Renal pelvis (tissue), 4 donors: ENCODE results near the gene USP3. TPM values are rescaled to one million over a fixed set of nuclear protein-coding genes. Genes with fewer than 3 reads are reported as not detected.

ENCODE experiments used
- DNase-seq: peaks from one replicate; pipeline ENCODE4 v3.0.0-alpha.2; 2013
- polyA plus RNA-seq, 3 donors: library from polyadenylated mRNA; unstranded; fragments of 120-200 nt; gene quantifications; one replicate each; pipeline ENCODE4 v1.2.1, GENCODE V29; 2013; ENCODE audit not compliant: insufficient read length in 3 of 3

The USP3 gene
- polyA plus RNA-seq, 3 donors: 36.3 to 45.9 (median 40.2) TPM

- no peak for DNase-seq
These were observed 11.0 kb upstream of the USP3 start for GRCh38 chr15:63493436-63493835.

GRCh38 chr15:63494408-63494807, 10.0 kb upstream of the USP3 start:
- DNase-seq: no peak

GRCh38 chr15:63495343-63495742, 9.1 kb upstream of the USP3 start:
- DNase-seq: no peak

GRCh38 chr15:63495780-63496488, 8.5 kb upstream of the USP3 start:
- no peak for DNase-seq

- DNase-seq: no peak
These were observed 6.5 kb upstream of the USP3 start for GRCh38 chr15:63497642-63498467.

- no peak for DNase-seq
These were observed 5.2 kb upstream of the USP3 start for GRCh38 chr15:63499175-63499549.

- DNase-seq: no peak
These were observed 4.8 kb upstream of the USP3 start for GRCh38 chr15:63499611-63500010.

- DNase-seq: no peak
These were observed 3.8 kb upstream of the USP3 start for GRCh38 chr15:63500265-63501250.

GRCh38 chr15:63501256-63502089, 2.9 kb upstream of the USP3 start:
- DNase-seq: peak; percentile 60

GRCh38 chr15:63502137-63502766, 2.1 kb upstream of the USP3 start:
- no peak for DNase-seq

GRCh38 chr15:63502843-63503738, 1.3 kb upstream of the USP3 start:
- DNase-seq: peak; percentile 74

- no peak for DNase-seq
These were observed 600 bp upstream of the USP3 start for GRCh38 chr15:63503739-63504246.

- DNase-seq: peak; percentile 46
These were observed 817 bp downstream of the USP3 start for GRCh38 chr15:63504979-63505841.

GRCh38 chr15:63505842-63506222, 1.4 kb downstream of the USP3 start:
- no peak for DNase-seq

GRCh38 chr15:63506537-63507035, 2.2 kb downstream of the USP3 start:
- no peak for DNase-seq

GRCh38 chr15:63507878-63508818, 3.8 kb downstream of the USP3 start:
- no peak for DNase-seq
